HL-60 (cell line): ENCODE data around the gene MAD1L1.

Source experiments
- DNase-seq, 2 experiments: peaks; one replicate each; pipeline ENCODE4 v3.0.0-alpha.2; 2010 to 2020; ENCODE audit warnings: low read depth in 1 of 2, low spot score in 1 of 2
- H3K27ac ChIP-seq: fragments of 250-450 bp; sonication (Bioruptor Pico); replicated peaks from 2 replicates; pipeline ENCODE4 v1.5.1; 2020; ENCODE audit warnings: mild to moderate bottlenecking, moderate library complexity
- H3K27me3 ChIP-seq: fragments of 250-450 bp; sonication (Bioruptor Pico); 2 replicates; pipeline ENCODE4 v1.5.1; 2021; ENCODE audit warnings: mild to moderate bottlenecking, moderate library complexity; ENCODE audit not compliant: insufficient read depth, poor library complexity, severe bottlenecking
- H3K4me3 ChIP-seq: replicated peaks from 2 replicates; pipeline ENCODE4 v1.5.1; 2011; ENCODE audit warnings: mild to moderate bottlenecking, control low read depth, low read length; ENCODE audit not compliant: insufficient read depth
- GABPA ChIP-seq: IDR thresholded peaks from 2 replicates; pipeline ENCODE4 v1.6.1; 2012; ENCODE audit warnings: low read depth
- POLR2AphosphoS5 ChIP-seq: IDR thresholded peaks from 2 replicates; pipeline ENCODE4 v1.6.1; 2012; ENCODE audit warnings: low read depth
- REST ChIP-seq: IDR thresholded peaks from 2 replicates; pipeline ENCODE4 v1.6.1; 2012; ENCODE audit warnings: low read depth; ENCODE audit not compliant: insufficient replicate concordance
- SPI1 ChIP-seq: IDR thresholded peaks from 2 replicates; pipeline ENCODE4 v1.6.1; 2012; ENCODE audit warnings: low read depth, mild to moderate bottlenecking, borderline replicate concordance
- TF ChIP-seq, protein P1 (sequence below): IDR thresholded peaks from one replicate; pipeline ENCODE4 v1.5.1; 2011; ENCODE audit warnings: low read length, control low read depth, inconsistent platforms; ENCODE audit not compliant: insufficient read depth

The MAD1L1 gene

DNA sequence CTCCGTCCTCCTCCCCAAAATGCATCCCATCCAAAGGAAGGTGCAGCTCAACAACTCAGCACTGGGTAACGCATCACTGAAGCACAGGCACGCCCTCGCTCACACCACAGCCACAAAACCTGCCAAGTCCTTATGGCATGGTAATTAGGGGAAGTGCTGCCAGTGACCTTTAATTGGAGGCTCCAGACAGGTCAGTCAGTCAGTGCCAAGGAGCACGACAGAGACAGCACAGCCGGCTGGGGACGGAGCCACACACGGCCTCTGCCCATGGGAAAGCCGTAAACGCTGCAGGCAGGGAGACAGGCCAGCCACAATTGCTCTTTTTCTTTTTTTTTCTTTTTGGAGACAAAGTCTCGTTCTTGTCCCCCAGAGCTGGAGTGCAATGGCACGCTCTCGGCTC lies 146.5 kb downstream of the MAD1L1 start:
- H3K4me3 ChIP-seq = no peak overlapping the region
- H3K27me3 ChIP-seq = no peaks in the 10 kb centered on the region
- DNase-seq = no peak
- H3K27ac ChIP-seq = no peak overlapping the region
- TF ChIP-seq SPI1 (peak; percentile 30; the same call in 1 of the 2 replicates), REST (no peak), GABPA (no peak), POLR2AphosphoS5 (no peak)
- TF ChIP-seq, protein P1, sequence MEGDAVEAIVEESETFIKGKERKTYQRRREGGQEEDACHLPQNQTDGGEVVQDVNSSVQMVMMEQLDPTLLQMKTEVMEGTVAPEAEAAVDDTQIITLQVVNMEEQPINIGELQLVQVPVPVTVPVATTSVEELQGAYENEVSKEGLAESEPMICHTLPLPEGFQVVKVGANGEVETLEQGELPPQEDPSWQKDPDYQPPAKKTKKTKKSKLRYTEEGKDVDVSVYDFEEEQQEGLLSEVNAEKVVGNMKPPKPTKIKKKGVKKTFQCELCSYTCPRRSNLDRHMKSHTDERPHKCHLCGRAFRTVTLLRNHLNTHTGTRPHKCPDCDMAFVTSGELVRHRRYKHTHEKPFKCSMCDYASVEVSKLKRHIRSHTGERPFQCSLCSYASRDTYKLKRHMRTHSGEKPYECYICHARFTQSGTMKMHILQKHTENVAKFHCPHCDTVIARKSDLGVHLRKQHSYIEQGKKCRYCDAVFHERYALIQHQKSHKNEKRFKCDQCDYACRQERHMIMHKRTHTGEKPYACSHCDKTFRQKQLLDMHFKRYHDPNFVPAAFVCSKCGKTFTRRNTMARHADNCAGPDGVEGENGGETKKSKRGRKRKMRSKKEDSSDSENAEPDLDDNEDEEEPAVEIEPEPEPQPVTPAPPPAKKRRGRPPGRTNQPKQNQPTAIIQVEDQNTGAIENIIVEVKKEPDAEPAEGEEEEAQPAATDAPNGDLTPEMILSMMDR = no peak

DNA sequence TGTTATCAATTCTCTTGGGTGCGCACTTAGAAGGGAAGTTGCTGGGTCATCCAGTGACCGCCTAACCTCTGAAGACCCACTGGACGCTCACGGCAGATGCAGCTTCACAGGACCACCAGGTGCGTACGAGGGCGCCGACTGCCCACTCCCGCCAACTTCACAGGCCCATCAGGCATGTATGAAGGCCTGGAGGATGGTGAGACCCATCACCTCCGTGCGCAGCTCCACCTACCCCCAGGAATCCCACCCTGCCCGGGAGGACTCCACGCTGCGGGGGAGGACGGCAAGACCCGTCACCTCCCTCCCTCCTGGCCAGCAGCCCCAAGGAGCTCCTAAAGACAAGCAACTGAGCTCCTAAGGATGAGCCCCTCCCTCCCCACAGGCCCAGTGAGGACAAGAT lies 146.9 kb downstream of the MAD1L1 start:
- H3K27ac ChIP-seq = no peak overlapping the region
- DNase-seq = no peak
- no peak overlapping the region for H3K4me3 ChIP-seq
- TF ChIP-seq POLR2AphosphoS5 (no peak), REST (no peak), SPI1 (no peak), GABPA (no peak)
- TF ChIP-seq, protein P1 = no peak
- H3K27me3 ChIP-seq = no peaks in the 10 kb centered on the region

DNA sequence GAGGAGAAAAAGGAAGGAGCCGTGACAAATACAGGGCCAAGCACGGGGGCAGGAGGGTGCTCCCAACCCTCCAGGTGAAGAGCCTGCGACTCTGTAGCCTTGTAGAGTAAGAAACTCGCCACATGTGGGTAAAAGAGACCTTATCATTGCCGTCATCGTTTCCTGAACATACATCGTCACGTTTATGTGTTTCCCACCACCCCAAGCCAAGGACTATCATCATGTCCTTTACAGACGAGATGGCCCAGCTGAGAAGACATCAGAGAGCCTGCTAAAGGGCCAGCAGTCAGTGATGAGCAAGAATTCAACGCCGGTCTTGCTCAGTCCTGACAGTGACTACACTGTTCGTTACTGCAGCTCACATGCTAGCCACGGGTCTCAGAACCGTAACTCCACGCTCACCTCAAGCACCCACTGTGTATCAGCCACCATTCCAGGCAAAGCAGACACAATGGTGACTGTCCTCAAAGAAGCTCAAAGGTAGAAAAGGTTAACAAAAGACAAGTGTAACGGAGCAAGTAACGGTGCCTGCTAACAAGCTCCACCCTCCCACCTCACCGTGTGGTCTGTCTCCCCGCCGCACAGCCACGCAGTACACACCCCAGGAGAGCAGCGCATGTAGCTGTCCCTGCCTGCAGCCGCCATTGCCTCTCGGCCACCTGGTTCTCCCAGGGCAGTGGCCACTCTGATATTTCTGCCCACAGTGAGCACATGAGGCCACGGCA lies 147.8 kb downstream of the MAD1L1 start:
- Histone ChIP-seq H3K27me3 (no peaks in the 10 kb centered on the region), H3K4me3 (no peak overlapping the region), H3K27ac (no peak overlapping the region)
- TF ChIP-seq SPI1 (no peak), GABPA (no peak), REST (no peak), POLR2AphosphoS5 (no peak)
- TF ChIP-seq, protein P1 = no peak
- DNase-seq = no peak
